ENCODE data around the gene MXD3. TPM values are rescaled to one million over a fixed set of nuclear protein-coding genes. Genes with fewer than 3 reads are reported as not detected.
A peak's percentile ranks its signal among the peaks of the same experiment; 100 is the strongest.

The MXD3 gene
- total and polyA plus RNA-seq, 2 of the 4 experiments (the other 2 are of a cell fraction), result 7.3 to 12.9 TPM

DNA sequence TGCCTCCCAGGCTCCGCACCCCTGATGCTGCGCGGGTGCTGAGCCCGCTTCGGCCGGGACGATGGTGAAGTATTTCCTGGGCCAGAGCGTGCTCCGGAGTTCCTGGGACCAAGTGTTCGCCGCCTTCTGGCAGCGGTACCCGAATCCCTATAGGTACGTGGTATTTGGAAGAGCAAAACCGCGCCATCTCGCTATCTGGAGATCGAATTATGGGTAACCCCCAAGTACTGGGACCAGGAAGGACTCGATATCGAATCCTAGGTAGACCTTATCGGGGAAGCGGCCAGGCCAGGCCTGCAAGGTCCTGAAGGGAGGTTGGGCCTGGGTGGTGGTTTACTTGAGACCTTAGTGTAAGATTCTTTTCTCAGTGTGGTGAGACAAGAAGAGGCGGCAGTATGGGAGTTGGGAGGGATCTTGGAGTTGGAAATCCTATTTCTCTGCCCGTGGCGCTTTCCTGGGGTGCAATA is 7.7 kb downstream of the MXD3 start (continued):
- TF ChIP-seq, protein P1, sequence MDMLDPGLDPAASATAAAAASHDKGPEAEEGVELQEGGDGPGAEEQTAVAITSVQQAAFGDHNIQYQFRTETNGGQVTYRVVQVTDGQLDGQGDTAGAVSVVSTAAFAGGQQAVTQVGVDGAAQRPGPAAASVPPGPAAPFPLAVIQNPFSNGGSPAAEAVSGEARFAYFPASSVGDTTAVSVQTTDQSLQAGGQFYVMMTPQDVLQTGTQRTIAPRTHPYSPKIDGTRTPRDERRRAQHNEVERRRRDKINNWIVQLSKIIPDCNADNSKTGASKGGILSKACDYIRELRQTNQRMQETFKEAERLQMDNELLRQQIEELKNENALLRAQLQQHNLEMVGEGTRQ (IDR thresholded peaks at IDR 0.05; ENCODE audit: low read depth, low read length), result no peak
- no peak for TF ChIP-seq CHD1 (IDR thresholded peaks at IDR 0.05; ENCODE audit: low read depth, low read length)

DNA sequence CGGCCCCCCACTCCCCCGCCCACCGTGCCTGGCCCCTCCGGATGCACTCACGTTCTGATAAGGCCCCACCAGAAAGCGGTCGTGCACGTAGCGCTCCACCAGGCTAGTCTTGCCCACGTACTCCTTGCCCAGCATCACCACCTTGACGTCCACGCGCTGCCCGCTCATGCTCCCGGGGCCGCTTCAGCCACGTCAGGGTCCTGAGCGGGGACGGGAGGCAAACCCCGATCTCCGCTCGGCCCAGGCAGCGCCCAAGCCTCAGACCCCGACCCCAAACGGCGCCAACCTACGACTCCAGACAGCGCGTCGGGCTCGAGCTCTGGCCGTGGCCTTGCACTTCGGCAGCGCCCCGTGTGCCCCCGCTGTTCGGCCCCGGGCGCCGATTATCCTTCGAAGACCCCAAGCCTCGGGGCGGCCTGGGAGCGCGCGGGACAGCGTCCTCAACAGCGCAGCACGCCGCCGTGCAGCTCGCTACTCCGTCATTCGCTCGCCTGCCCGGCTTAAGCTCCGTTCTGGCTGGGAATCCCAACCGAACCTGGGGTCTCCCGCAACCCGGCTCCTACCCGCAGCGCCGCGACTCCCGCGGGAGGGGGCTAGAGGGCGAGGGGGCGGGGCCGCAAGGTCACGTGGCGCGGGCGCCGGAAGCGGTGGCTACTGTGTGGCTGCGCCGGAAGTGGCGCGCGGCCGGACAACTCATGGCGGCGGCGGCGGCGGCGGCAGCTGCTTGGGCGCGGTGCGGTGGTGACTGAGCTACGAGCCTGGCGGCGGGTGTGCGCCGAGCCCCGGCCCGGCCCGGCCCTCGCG is 8.4 kb downstream of the MXD3 start, which contains the start of the genes PRELID1 and RAB24:
Gene PRELID1 (plus strand): TSS at position 679 of the 804 bp plus-strand sequence. CDS start 187 bp downstream, outside the sequence.
Gene RAB24 (minus strand): TSS at position 599 of the 804 bp plus-strand sequence. CDS start 431 bp downstream, at position 168.
- in situ Hi-C loops (cut with MboI; ENCODE audit: low sequenced_read_pairs), result no loop called here
- Histone ChIP-seq H2BK20ac (ENCODE audit: low read depth, low read length) (no peak within 1 kb of the TSS), H3K27me3 (ENCODE audit: control insufficient read depth, insufficient read depth, low read length) (no peaks in the 10 kb centered on the region), H3K79me1 (ENCODE audit: low read depth in 1 of 2, low read length in 2 of 2) (peaks cover 12 to 66% of the 10 kb centered on the region in 2 experiments), H2BK15ac (ENCODE audit: low read depth, low read length) (no peak within 1 kb of the TSS), H2BK5ac (ENCODE audit: low read depth, low read length, poor library complexity, severe bottlenecking) (peak within 1 kb of the TSS; percentile 67), H3K56ac (ENCODE audit: extremely low read depth, insufficient read depth, low read length) (peak within 1 kb of the TSS; percentile 83), H2AFZ (replicated peaks; ENCODE audit: low read length, poor library complexity) (peak within 1 kb of the TSS; percentile 90), H2BK120ac (ENCODE audit: low read depth, low read length) (peak within 1 kb of the TSS; percentile 16; the same call in 1 of the 2 replicates), H3K4ac (ENCODE audit: low read depth, low read length) (peak within 1 kb of the TSS; percentile 89), H2AK9ac (replicated peaks; ENCODE audit: low read depth, low read length, poor library complexity) (peak within 1 kb of the TSS; percentile 98), H3K9me1 (ENCODE audit: insufficient read depth, low read length) (peaks cover 8% of the 10 kb centered on the region; the same call in 1 of the 2 replicates), H3K18ac (ENCODE audit: low read depth, low read length) (peak within 1 kb of the TSS; percentile 80; the same call in 1 of the 2 replicates), H3K4me3 (ENCODE audit: insufficient read depth, low read depth, low read length) (peak within 1 kb of the TSS; percentile 98), H3K36me3 (ENCODE audit: control insufficient read depth, insufficient read depth, low read length) (peaks cover 32% of the 10 kb centered on the region), H3K4me1 (ENCODE audit: control insufficient read depth, insufficient read depth, low read length) (peaks cover 12% of the 10 kb centered on the region), H4K20me1 (ENCODE audit: insufficient read depth, low read length) (peaks cover 25% of the 10 kb centered on the region), H2AK5ac (ENCODE audit: low read depth, low read length) (peak within 1 kb of the TSS; percentile 89), H3K14ac (replicated peaks; ENCODE audit: low read depth, low read length) (peak within 1 kb of the TSS; percentile 90), H4K8ac (ENCODE audit: low read depth in 2 of 2, low read length in 2 of 2) (peak within 1 kb of the TSS; percentile 95), H3K27ac (ENCODE audit: insufficient read depth, low read length) (peak within 1 kb of the TSS; percentile 94), H3K23ac (ENCODE audit: low read depth, low read length) (peak within 1 kb of the TSS; percentile 94), H3K9me3 (ENCODE audit: control insufficient read depth, insufficient read depth, low read length) (no peaks in the 10 kb centered on the region), H3K4me2 (ENCODE audit: low read depth, low read length) (peak within 1 kb of the TSS; percentile 93), H4K91ac (ENCODE audit: insufficient read depth, low read depth, low read length) (peak within 1 kb of the TSS; percentile 80), H4K5ac (ENCODE audit: low read depth, low read length) (peak within 1 kb of the TSS; percentile 86), H3K9ac (ENCODE audit: low read depth, low read length) (peak within 1 kb of the TSS; percentile 97)
- ATAC-seq (ENCODE audit: low read depth) (peak; percentile 72), DNase-seq (peak; percentile 74)
- intact Hi-C loops (cut with micrococcal nuclease), result no loop called here
- CTCF ChIA-PET, result no interaction called here
- dilution Hi-C loops (cut with HindIII; ENCODE audit: low sequenced_read_pairs, unreplicated experiment), result no loop called here
- POLR2A ChIA-PET (ENCODE audit: unreplicated experiment), result no interaction called here
- 0% methylated on average over 60 of the region's 100 CpGs; no CpG with 5 or more reads in 1 of the 2 experiments for WGBS, 2 experiments (ENCODE audit: extremely low coverage in 2 of 2, insufficient read length in 1 of 2)
- TF ChIP-seq, protein P1 (IDR thresholded peaks at IDR 0.05; ENCODE audit: low read depth, low read length), result peak; percentile 96
- TF ChIP-seq MXI1 (IDR thresholded peaks at IDR 0.05; ENCODE audit: borderline replicate concordance, low read depth, low read length) (peak; percentile 75; the same call in 1 of the 2 replicates), RCOR1 (IDR thresholded peaks at IDR 0.05; ENCODE audit: insufficient replicate concordance, low read length) (no peak), FOS (IDR thresholded peaks at IDR 0.05; ENCODE audit: low read depth, low read length) (no peak), MAZ (IDR thresholded peaks at IDR 0.05; ENCODE audit: borderline replicate concordance, low read depth, low read length) (peak; percentile 97), POLR2A (IDR thresholded peaks at IDR 0.05; ENCODE audit: low read depth, low read length) (peak; percentile 66)
- TF ChIP-seq, protein P2, sequence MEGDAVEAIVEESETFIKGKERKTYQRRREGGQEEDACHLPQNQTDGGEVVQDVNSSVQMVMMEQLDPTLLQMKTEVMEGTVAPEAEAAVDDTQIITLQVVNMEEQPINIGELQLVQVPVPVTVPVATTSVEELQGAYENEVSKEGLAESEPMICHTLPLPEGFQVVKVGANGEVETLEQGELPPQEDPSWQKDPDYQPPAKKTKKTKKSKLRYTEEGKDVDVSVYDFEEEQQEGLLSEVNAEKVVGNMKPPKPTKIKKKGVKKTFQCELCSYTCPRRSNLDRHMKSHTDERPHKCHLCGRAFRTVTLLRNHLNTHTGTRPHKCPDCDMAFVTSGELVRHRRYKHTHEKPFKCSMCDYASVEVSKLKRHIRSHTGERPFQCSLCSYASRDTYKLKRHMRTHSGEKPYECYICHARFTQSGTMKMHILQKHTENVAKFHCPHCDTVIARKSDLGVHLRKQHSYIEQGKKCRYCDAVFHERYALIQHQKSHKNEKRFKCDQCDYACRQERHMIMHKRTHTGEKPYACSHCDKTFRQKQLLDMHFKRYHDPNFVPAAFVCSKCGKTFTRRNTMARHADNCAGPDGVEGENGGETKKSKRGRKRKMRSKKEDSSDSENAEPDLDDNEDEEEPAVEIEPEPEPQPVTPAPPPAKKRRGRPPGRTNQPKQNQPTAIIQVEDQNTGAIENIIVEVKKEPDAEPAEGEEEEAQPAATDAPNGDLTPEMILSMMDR (conservative IDR thresholded peaks at IDR 0.05; ENCODE audit: low read depth, low read length), result peak; percentile 34
- BruUV-seq (replicated peaks), result TSS peak; percentile 90
